A673 (cell line): Measurements from ENCODE around the gene MICOS13. TPM values are rescaled to one million over a fixed set of nuclear protein-coding genes. Genes with fewer than 3 reads are reported as not detected.

Experiments used
- BruUV-seq: library from RNA; stranded (reverse); fragments of 400-500 nt; replicated peaks from 2 replicates; lab custom pipeline; 2021; lab: Mats Ljungman, UMichigan
- CTCF ChIA-PET: fragments of 300-600 bp; sonication (Branson Sonifier 250); formaldehyde crosslinking; loops from one replicate; lab custom pipeline; 2022; ENCODE audit warnings: antibody characterized with exemption; lab: Charles Lee
- POLR2A ChIA-PET: fragments of 300-600 bp; sonication (Branson Sonifier 250); formaldehyde crosslinking; loops from one replicate; lab custom pipeline; 2022; ENCODE audit warnings: antibody characterized with exemption; ENCODE audit not compliant: low non-redundant PET; lab: Charles Lee
- DNase-seq: peaks from one replicate; pipeline ENCODE4 v3.0.0-alpha.2; 2015; ENCODE audit warnings: low spot score
- H3K27ac ChIP-seq: fragments of 200-600 bp; sonication (generic); 2 replicates; pipeline ENCODE4 v1.5.1; 2016; ENCODE audit warnings: mixed run types, low read depth, mild to moderate bottlenecking, mixed read lengths, antibody characterized with exemption, low read length; ENCODE audit not compliant: poor library complexity, severe bottlenecking
- H3K27me3 ChIP-seq: fragments of 200-600 bp; sonication (generic); replicated peaks from 2 replicates; pipeline ENCODE4 v1.6.1; 2017; ENCODE audit warnings: mixed run types, low read depth, mild to moderate bottlenecking, mixed read lengths, antibody characterized with exemption, low read length; ENCODE audit not compliant: insufficient read depth, poor library complexity
- H3K36me3 ChIP-seq: fragments of 200-600 bp; sonication (generic); 2 replicates; pipeline ENCODE4 v1.6.1; 2016; ENCODE audit warnings: mixed run types, mild to moderate bottlenecking, mixed read lengths, antibody characterized with exemption, low read length; ENCODE audit not compliant: insufficient read depth, poor library complexity, severe bottlenecking
- H3K4me1 ChIP-seq: fragments of 200-600 bp; sonication (generic); 2 replicates; pipeline ENCODE4 v1.6.1; 2017; ENCODE audit warnings: mixed run types, mild to moderate bottlenecking, mixed read lengths, antibody characterized with exemption, low read length; ENCODE audit not compliant: insufficient read depth, poor library complexity, severe bottlenecking
- H3K4me3 ChIP-seq: fragments of 200-600 bp; sonication (generic); 2 replicates; pipeline ENCODE4 v1.5.1; 2016; ENCODE audit warnings: low read depth, mixed run types, mild to moderate bottlenecking, mixed read lengths, low read length; ENCODE audit not compliant: poor library complexity, severe bottlenecking
- H3K9me3 ChIP-seq: fragments of 200-600 bp; sonication (generic); 2 replicates; pipeline ENCODE4 v1.6.1; 2016; ENCODE audit warnings: mixed run types, low read depth, mild to moderate bottlenecking, mixed read lengths, antibody characterized with exemption, low read length; ENCODE audit not compliant: poor library complexity, severe bottlenecking
- EZH2 ChIP-seq: fragments of 200-600 bp; sonication (generic); IDR thresholded peaks from 2 replicates; pipeline ENCODE4 v1.6.1; 2017; ENCODE audit warnings: borderline replicate concordance, low read depth, mild to moderate bottlenecking, mixed read lengths, antibody characterized with exemption, low read length; ENCODE audit not compliant: poor library complexity, severe bottlenecking
- intact Hi-C: fragments of 100-400 bp; cut with micrococcal nuclease; formaldehyde crosslinking; loops from one replicate; pipeline ENCODE4 v1.10.0; 2022; ENCODE audit not compliant: unreplicated experiment
- total RNA-seq: library from RNA; stranded (reverse); gene quantifications from 2 replicates; pipeline ENCODE4 v1.2.3, GENCODE V29; 2021
- TF ChIP-seq, protein P1 (sequence below): fragments of 300-800, 200-600 bp; sonication (generic); conservative IDR thresholded peaks from 2 replicates; pipeline ENCODE4 v1.5.1; 2017; ENCODE audit warnings: low read depth, mild to moderate bottlenecking, antibody characterized with exemption, low read length, moderate library complexity, mixed read lengths

MICOS13 gene
- total RNA-seq, 1 experiment from 2014 or later = 36.3 TPM

DNA sequence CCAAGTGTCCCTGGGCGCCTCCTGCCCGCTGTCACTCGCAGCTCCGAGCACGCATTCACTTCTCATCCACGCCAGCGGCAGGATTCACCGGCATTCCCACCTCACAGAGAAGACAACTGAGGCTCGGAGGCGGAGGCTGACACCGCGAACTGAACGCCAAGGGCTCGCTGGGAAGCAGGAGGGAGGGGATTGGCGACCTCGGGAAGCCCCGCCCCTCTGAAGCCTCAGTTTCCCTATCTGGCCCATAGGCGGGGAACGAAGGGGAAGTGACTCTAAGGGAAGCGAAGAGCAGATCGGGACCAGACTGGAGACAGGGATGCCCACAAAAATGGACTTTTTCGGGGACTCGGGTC lies 256 bp downstream of the MICOS13 start:
- peak overlapping the region; percentile 91 for H3K4me3 ChIP-seq
- TF ChIP-seq EZH2 = no peak
- TF ChIP-seq, protein P1, sequence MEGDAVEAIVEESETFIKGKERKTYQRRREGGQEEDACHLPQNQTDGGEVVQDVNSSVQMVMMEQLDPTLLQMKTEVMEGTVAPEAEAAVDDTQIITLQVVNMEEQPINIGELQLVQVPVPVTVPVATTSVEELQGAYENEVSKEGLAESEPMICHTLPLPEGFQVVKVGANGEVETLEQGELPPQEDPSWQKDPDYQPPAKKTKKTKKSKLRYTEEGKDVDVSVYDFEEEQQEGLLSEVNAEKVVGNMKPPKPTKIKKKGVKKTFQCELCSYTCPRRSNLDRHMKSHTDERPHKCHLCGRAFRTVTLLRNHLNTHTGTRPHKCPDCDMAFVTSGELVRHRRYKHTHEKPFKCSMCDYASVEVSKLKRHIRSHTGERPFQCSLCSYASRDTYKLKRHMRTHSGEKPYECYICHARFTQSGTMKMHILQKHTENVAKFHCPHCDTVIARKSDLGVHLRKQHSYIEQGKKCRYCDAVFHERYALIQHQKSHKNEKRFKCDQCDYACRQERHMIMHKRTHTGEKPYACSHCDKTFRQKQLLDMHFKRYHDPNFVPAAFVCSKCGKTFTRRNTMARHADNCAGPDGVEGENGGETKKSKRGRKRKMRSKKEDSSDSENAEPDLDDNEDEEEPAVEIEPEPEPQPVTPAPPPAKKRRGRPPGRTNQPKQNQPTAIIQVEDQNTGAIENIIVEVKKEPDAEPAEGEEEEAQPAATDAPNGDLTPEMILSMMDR = no peak
- H3K27ac ChIP-seq = peak overlapping the region; percentile 87
- H3K4me1 ChIP-seq = no peaks in the 10 kb centered on the region
- ChIA-PET CTCF (no interaction called here), POLR2A (no interaction called here)
- no peaks in the 10 kb centered on the region for H3K36me3 ChIP-seq
- no peaks in the 10 kb centered on the region for H3K27me3 ChIP-seq
- BruUV-seq = TSS peak; percentile 68
- no peaks in the 10 kb centered on the region for H3K9me3 ChIP-seq
- intact Hi-C loops = no loop called here
- DNase-seq = no peak

DNA sequence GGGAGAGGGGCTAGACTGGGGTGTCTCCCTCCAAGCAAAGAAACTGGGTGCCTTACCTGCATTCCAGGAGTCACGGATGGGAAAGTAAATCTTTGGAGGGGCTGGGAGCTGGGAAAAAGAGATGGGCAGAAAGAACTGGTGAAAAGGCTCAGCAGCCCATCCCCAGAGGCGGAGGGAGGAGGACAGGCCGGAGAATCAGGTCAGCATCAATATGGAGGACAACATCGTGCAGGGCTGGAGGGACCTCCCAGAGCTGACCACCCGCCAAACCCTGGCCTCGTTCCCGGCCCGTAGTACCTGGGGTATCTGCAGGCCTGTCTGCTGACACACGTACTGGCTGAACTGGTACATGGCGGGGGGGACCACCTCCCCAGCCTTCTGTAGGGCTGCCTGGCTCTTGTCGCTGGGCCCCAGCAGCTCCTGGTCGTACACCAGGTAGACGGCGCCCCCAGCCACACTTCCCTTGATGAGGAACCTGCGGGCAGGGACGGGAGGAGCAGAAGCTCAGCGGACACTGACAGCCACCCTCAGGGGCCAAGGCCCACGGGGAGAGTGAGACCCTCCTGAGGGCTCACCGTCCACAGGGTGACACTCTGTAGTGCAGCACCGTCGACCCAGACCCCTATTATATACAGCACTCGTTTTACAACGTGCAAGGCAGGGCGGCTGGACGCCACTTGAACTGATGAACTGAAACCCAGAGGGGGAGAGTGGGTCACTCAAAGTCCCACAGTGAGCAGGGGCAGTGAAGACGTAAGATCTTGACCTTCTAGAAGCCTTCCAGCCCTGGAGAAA lies 830 bp downstream of the MICOS13 start:
- intact Hi-C loops = no loop called here
- BruUV-seq = no TSS peak
- CTCF ChIA-PET = no interaction called here

DNA sequence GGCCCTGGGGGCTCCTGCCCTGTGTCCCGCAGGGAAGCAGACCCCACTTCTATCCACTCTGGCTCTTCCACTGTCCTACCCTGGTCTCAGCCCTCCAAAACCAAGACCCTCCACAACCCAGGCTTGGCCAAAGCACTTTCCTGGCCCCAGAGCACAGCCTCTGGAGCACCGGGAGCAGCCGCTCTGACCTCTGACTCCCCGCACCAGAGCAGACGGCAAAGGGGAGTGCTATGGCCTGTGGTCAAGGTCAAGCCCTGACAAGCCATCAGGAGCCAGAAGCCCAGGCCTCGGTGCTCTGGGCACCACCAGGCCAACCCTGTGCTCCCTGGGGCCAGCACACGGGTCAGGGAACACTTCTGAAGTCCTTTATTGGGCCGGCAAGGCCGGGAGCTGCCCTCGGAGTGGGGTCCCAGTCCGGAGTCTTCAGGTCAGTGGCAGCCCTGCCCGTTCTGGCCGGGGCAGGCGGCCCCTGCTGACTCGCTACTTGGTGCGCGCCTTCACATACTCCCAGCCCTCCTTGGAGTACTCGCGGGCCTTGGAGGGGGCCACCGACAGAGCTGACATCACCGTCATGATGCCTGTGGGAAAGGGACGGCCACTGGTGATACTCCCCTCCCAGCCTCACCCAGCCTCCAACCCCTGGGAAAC lies 2.1 kb downstream of the MICOS13 start:
- intact Hi-C loops = no loop called here
- no peak for TF ChIP-seq EZH2
- TF ChIP-seq, protein P1 = no peak
- BruUV-seq = no TSS peak
- H3K36me3 ChIP-seq = no peaks in the 10 kb centered on the region
- H3K27ac ChIP-seq = no peak overlapping the region
- no peaks in the 10 kb centered on the region for H3K9me3 ChIP-seq
- ChIA-PET POLR2A (no interaction called here), CTCF (no interaction called here)
- DNase-seq = no peak
- H3K27me3 ChIP-seq = no peaks in the 10 kb centered on the region
- no peak overlapping the region for H3K4me3 ChIP-seq
- no peaks in the 10 kb centered on the region for H3K4me1 ChIP-seq

More for the DNA sequence above, 830 bp downstream of the MICOS13 start:
- POLR2A ChIA-PET = no interaction called here
- Histone ChIP-seq H3K36me3 (no peaks in the 10 kb centered on the region), H3K27me3 (no peaks in the 10 kb centered on the region), H3K27ac (peak overlapping the region; percentile 87), H3K4me3 (peak overlapping the region; percentile 91), H3K9me3 (no peaks in the 10 kb centered on the region), H3K4me1 (no peaks in the 10 kb centered on the region)
- TF ChIP-seq EZH2 = no peak
- TF ChIP-seq, protein P1 = no peak
- no peak for DNase-seq
